T-helper 17 cell (primary cell): ENCODE results near the gene ME3. TPM values are rescaled to one million over a fixed set of nuclear protein-coding genes. Genes with fewer than 3 reads are reported as not detected.

Source experiments
- ATAC-seq: fragments of 150-1000 bp; cut with Tn5 transposase; 2 replicates; pipeline ENCODE4 v1.10.0; 2021; ENCODE audit warnings: mild to moderate bottlenecking, moderate library complexity
- DNase-seq, 3 donors: peaks; one replicate each; pipeline versions ENCODE4 v3.0.0 to v3.0.0-alpha.2; 2020 to 2021
- H3K9me3 ChIP-seq: one replicate; pipeline ENCODE4 v1.7.0; 2013; ENCODE audit warnings: low read length, mild to moderate bottlenecking; ENCODE audit not compliant: control insufficient read depth, poor library complexity, severe bottlenecking
- H3K27ac Mint-ChIP-seq: one replicate; pipeline ENCODE4 v1.8.0; 2022; ENCODE audit warnings: mild to moderate bottlenecking, moderate library complexity, mixed read lengths
- H3K27me3 Mint-ChIP-seq: one replicate; pipeline ENCODE4 v1.8.0; 2022; ENCODE audit warnings: mixed read lengths
- H3K36me3 Mint-ChIP-seq: one replicate; pipeline ENCODE4 v1.8.0; 2022; ENCODE audit warnings: low read depth, mixed read lengths
- H3K4me1 Mint-ChIP-seq: one replicate; pipeline ENCODE4 v1.8.0; 2022; ENCODE audit warnings: mild to moderate bottlenecking, mixed read lengths
- H3K4me3 Mint-ChIP-seq: one replicate; pipeline ENCODE4 v1.8.0; 2022; ENCODE audit warnings: mild to moderate bottlenecking, moderate library complexity, mixed read lengths
- total RNA-seq, 4 donors: library from RNA in 2 of 4; stranded (reverse) in 2 of 4; gene quantifications; one replicate each; pipeline ENCODE4 v1.2.3 and lab custom pipeline; 2022 to 2026

ME3 gene
- total RNA-seq (1 to 10 TPM; 2.7 to 3.3 TPM), total RNA-seq (lab: John Stamatoyannopoulos, UW) (0.35 to 0.83 reads per million in 2 donors)

DNA sequence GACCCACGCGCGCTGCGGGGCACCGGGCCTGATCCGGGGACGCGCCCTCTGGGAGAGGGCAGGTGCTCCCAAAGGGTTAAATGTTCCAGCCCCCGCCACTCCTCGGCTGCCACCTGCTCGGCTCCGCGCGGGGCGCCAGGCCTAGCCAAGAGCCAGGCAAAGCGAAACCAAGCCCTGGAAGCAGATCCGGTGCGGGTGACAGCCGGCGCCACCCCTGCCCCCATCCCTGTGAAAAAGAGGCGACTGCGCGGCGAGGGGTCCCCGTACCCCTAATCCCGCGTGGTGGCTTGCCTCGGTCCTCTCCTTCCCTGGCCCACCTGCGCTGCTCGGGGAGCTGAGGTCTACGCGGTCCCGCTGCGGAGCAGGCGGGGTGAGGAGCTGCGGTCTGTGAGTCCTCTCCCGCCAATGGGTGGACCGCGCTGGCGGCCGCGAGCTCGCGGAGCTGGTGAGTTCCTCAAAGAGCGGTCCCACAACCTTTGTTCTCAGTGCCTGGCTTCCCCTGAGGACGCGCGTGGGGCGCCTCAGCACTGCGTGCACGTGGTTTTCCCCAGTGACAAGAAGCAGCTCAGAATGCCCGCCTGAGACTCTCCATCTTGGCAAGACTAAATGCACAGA is at the start of gene ME3:
TSS of gene ME3 (minus strand) at position 610 of the 615 bp plus-strand sequence.
- peaks cover 29% of the 10 kb centered on the region for H3K27me3 Mint-ChIP-seq
- peaks cover 10% of the 10 kb centered on the region for H3K4me1 Mint-ChIP-seq
- peak in 2 of 3 donors; percentile 10 to 24 for DNase-seq
- no peaks in the 10 kb centered on the region for H3K9me3 ChIP-seq
- H3K27ac Mint-ChIP-seq, result peak within 1 kb of the TSS; percentile 67
- ATAC-seq, result peak; percentile 86
- H3K36me3 Mint-ChIP-seq, result peaks cover 2% of the 10 kb centered on the region
- H3K4me3 Mint-ChIP-seq, result peak within 1 kb of the TSS; percentile 87

- no peaks in the 10 kb centered on the region for H3K9me3 ChIP-seq
- Mint-ChIP-seq H3K4me3 (no peak overlapping the region), H3K4me1 (no peaks in the 10 kb centered on the region), H3K36me3 (no peaks in the 10 kb centered on the region), H3K27me3 (no peaks in the 10 kb centered on the region), H3K27ac (no peak overlapping the region)
- no peak for DNase-seq
- no peak for ATAC-seq
Observed at GRCh38 chr11:86722006-86722405, 49.6 kb upstream of the ME3 start.

DNA sequence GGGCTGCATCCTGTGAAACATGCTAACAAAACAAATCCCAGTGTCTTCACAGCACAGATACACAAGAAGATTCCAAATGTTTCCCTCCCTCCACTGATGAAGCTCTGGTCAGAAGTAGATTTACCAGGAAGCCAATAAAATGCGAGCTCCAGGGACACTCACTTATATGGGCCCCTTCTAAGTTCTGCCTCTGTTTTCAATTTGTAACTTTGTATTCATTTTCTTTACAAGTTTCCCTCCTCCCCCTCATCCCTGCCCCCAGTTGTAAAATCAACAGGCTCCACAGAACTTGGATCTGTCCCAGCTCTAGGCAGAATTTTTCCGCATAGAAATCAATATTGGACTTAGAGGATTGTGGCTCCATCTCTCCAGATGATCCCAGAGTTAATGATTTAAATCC is 48.1 kb upstream of the ME3 start:
- H3K9me3 ChIP-seq, result no peaks in the 10 kb centered on the region
- no peaks in the 10 kb centered on the region for H3K4me1 Mint-ChIP-seq
- H3K4me3 Mint-ChIP-seq, result no peak overlapping the region
- no peak for ATAC-seq
- no peaks in the 10 kb centered on the region for H3K27me3 Mint-ChIP-seq
- no peaks in the 10 kb centered on the region for H3K36me3 Mint-ChIP-seq
- no peak for DNase-seq
- H3K27ac Mint-ChIP-seq, result no peak overlapping the region

DNA sequence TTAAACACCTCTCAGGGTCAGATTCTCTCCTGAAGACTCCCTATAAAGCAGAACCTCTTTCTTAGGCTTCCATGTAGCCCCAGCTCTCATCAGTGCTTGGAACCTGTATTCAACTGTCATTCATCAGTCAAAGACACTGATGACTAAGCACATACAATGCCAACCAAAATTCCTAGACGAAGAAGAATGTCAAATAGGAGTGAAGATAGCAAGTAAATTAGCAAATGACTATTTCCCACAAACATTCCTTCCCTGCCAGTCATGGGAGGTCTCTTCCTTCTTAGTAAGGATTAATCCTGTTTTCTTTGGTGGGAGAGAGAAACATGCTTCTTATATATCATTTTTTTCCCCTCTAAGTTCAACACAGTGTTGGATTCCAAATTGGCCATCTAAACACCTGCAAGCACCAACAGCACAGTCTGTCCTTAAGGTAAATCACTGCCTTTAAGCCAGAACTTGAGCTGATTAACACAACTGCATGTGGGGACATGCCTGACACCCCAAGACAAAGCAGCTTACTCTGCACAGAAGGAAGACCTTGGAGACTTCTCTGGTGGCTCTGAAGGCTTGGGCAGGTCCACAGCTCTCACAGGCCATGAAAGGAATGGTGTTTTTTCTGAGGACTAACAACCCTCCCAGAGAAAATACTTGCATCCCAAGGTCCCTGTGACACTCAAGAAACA is 47.5 kb upstream of the ME3 start:
- no peaks in the 10 kb centered on the region for H3K9me3 ChIP-seq
- Mint-ChIP-seq H3K36me3 (no peaks in the 10 kb centered on the region), H3K27ac (no peak overlapping the region), H3K4me1 (no peaks in the 10 kb centered on the region), H3K4me3 (no peak overlapping the region), H3K27me3 (no peaks in the 10 kb centered on the region)
- ATAC-seq (no peak), DNase-seq (no peak)

DNA sequence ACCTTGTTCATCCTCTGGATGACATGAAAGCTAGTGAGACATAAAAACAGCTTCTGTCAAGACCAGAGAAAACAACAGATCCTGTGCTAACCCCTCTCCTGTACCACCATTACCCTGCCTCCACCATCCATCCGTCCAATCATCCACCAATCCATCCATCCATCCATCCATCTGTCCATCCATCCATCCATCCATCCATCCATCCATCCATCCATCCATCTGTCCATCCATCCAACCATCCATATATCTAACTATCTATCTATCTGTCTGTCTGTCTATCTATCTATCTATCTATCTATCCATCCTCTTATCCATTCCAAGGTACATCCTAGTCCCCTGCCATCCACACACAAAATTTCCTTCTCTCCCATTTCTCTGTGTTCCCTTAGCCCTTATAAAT is 46.6 kb upstream of the ME3 start:
- no peaks in the 10 kb centered on the region for H3K4me1 Mint-ChIP-seq
- no peaks in the 10 kb centered on the region for H3K27me3 Mint-ChIP-seq
- no peaks in the 10 kb centered on the region for H3K36me3 Mint-ChIP-seq
- no peaks in the 10 kb centered on the region for H3K9me3 ChIP-seq
- no peak overlapping the region for H3K27ac Mint-ChIP-seq
- DNase-seq, result no peak
- ATAC-seq, result no peak
- no peak overlapping the region for H3K4me3 Mint-ChIP-seq

GRCh38 chr11:86718521-86718920 is 46.1 kb upstream of the ME3 start:
- no peaks in the 10 kb centered on the region for H3K9me3 ChIP-seq
- Mint-ChIP-seq H3K4me1 (no peaks in the 10 kb centered on the region), H3K4me3 (no peak overlapping the region), H3K36me3 (no peaks in the 10 kb centered on the region), H3K27me3 (no peaks in the 10 kb centered on the region), H3K27ac (no peak overlapping the region)
- DNase-seq (no peak), ATAC-seq (no peak)

- Mint-ChIP-seq H3K4me1 (no peaks in the 10 kb centered on the region), H3K27me3 (no peaks in the 10 kb centered on the region), H3K27ac (no peak overlapping the region), H3K4me3 (no peak overlapping the region), H3K36me3 (no peaks in the 10 kb centered on the region)
- DNase-seq, result no peak
- no peaks in the 10 kb centered on the region for H3K9me3 ChIP-seq
- ATAC-seq, result no peak
Observed at GRCh38 chr11:86717817-86718501, 45.5 kb upstream of the ME3 start.

DNA sequence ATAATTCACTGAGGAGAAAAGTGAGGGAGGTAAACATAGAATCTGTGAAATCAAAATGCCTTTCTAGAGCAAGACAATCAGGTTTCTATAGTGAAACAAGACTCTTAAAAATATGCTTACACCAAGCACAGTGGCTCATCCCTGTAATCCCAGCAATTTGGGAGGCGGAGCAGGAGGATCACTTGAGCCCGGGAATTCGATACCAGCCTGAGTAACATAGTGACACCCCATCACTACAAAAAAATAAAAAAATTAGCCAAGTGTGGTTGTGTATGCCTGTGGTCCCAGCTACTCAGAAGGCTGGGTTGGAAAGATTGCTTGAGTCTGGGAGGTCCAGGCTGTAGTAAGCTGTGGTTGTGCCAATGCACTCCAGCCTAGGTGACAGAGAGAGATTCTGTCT is 43.2 kb upstream of the ME3 start:
- DNase-seq (no peak), ATAC-seq (no peak)
- Mint-ChIP-seq H3K4me1 (no peaks in the 10 kb centered on the region), H3K27ac (no peak overlapping the region), H3K36me3 (no peaks in the 10 kb centered on the region), H3K27me3 (no peaks in the 10 kb centered on the region), H3K4me3 (no peak overlapping the region)
- H3K9me3 ChIP-seq, result no peaks in the 10 kb centered on the region

DNA sequence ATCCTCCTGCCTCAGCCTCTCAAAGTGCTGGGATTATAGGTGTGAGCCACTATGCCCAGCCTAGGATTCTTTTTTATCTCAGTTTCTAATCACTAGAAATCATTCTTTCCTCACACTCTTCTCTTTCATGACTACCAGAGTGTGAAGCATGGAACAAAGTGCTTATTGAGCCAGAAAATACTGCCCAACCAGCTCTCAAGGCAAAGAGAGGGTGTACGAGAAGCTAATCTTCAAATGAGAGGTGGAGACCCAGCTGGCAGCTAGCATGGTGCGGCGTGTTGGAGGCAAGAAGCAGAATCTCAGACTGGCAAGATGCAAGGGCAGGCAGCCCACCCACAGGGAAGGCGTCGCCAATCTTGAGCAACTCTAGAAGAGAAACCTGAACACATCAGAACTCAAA is 41.1 kb upstream of the ME3 start:
- Mint-ChIP-seq H3K4me3 (no peak overlapping the region), H3K4me1 (no peaks in the 10 kb centered on the region), H3K27ac (no peak overlapping the region), H3K27me3 (no peaks in the 10 kb centered on the region), H3K36me3 (no peaks in the 10 kb centered on the region)
- no peak for DNase-seq
- no peaks in the 10 kb centered on the region for H3K9me3 ChIP-seq
- ATAC-seq, result no peak

DNA sequence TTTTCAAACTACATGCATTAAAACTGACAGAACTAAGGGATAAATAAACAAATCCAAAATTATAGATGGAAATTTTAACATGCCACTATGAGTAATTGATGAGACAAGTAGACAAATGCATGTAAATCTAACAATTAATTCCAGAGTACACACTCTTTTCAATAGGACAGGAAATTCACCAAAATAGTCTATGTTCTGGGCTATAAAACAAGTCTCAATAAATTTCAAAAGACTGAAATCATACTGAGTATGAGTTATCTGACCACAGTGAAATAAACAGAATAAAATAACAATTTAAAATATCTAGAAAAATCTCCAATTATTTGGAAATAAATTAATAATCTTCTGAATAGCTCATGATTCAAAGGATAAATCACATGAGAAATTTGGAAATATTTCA is 38.5 kb upstream of the ME3 start:
- H3K27ac Mint-ChIP-seq, result no peak overlapping the region
- H3K27me3 Mint-ChIP-seq, result no peaks in the 10 kb centered on the region
- H3K9me3 ChIP-seq, result no peaks in the 10 kb centered on the region
- H3K4me1 Mint-ChIP-seq, result no peaks in the 10 kb centered on the region
- DNase-seq (no peak), ATAC-seq (no peak)
- no peaks in the 10 kb centered on the region for H3K36me3 Mint-ChIP-seq
- H3K4me3 Mint-ChIP-seq, result no peak overlapping the region

DNA sequence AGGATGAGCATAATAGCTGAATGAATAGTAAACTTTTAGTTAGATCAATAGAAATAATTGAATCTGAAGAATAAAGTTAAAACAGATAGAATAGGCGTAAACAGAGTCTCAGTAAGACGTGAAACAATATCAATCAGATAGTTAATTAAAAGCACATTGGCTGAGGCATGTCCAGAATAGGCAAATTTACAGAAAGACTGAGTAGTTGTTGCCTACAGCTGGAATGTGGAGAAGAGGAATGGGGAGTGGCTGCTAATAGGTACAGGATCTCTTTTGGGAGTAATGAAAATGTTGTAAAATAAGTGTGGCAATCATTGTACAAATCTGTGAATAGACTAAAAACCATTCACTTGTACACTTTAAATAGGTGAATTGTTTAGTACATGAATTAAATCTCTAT is 36.3 kb upstream of the ME3 start:
- H3K9me3 ChIP-seq, result no peaks in the 10 kb centered on the region
- no peak overlapping the region for H3K4me3 Mint-ChIP-seq
- H3K4me1 Mint-ChIP-seq, result no peaks in the 10 kb centered on the region
- H3K27me3 Mint-ChIP-seq, result peaks cover 7% of the 10 kb centered on the region
- peaks cover 2% of the 10 kb centered on the region for H3K36me3 Mint-ChIP-seq
- H3K27ac Mint-ChIP-seq, result no peak overlapping the region
- no peak for DNase-seq
- ATAC-seq, result no peak

DNA sequence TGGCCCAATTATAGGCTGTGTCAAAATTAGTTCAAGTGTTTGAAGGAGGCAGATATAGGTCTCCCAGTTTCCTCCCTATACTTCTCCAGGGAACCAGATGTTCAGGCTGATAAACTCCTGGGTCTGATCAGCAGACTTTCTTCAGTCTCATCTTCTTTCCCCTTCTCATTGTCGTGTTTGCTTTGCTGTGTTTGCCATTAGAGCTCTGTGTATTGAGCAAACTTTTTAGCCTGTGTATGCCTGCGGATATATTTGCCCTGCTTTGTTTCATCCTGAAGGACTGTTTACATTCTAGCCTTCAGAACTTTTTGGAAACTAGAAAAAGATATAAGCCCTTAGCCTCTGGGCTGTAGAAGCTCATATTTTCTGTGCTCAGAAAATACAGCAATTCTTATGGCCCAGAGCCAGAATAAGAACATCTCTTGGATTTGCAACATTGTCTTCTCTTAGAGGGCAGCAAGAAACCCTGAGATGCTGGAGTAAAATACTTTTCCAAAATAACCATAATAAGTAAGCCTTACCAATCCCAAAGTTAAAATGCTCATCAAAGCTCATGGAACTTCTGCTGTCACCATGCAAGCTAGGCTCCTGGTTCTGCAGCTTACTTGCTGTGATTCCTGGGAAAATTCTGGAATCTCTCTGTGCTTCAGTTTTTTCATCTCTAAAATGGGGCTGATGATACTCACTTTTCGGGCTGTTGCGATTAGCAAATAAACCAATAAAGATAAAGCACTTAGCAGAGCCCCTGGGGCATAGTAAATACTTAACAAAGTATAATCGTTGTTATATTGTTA is 34.1 kb upstream of the ME3 start:
- H3K27ac Mint-ChIP-seq, result no peak overlapping the region
- H3K4me3 Mint-ChIP-seq, result no peak overlapping the region
- H3K4me1 Mint-ChIP-seq, result no peaks in the 10 kb centered on the region
- no peak for ATAC-seq
- H3K27me3 Mint-ChIP-seq, result peaks cover 7% of the 10 kb centered on the region
- peaks cover 2% of the 10 kb centered on the region for H3K36me3 Mint-ChIP-seq
- no peaks in the 10 kb centered on the region for H3K9me3 ChIP-seq
- DNase-seq, result no peak

- no peaks in the 10 kb centered on the region for H3K9me3 ChIP-seq
- H3K4me1 Mint-ChIP-seq, result no peaks in the 10 kb centered on the region
- H3K4me3 Mint-ChIP-seq, result no peak overlapping the region
- DNase-seq (no peak), ATAC-seq (no peak)
- H3K27ac Mint-ChIP-seq, result no peak overlapping the region
- peaks cover 7% of the 10 kb centered on the region for H3K27me3 Mint-ChIP-seq
- H3K36me3 Mint-ChIP-seq, result peaks cover 2% of the 10 kb centered on the region
Observed at GRCh38 chr11:86704710-86705109, 32.3 kb upstream of the ME3 start.
